ENCODE data around the gene CRYBA4.

DNA sequence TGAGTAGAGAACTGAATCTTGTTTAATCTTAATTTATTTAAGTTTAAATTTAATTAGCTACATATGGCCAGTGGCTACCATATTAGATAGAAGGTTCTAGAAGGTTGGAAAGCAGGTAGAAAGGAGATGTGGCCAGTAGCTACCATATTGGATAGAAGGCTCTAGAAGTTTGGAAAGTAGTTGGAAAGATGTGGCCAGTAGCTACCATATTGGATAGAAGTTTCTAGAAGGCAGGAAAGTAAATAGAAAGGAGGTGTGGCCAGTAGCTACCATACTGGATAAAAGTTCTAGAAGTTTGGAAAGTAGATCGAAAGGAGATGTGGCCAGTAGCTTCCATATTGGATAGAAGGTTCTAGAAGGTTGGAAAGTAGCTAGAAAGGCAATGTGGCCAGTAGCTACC is 2.2 kb downstream of the CRYBA4 start:
- TF ChIP-seq, protein P1, sequence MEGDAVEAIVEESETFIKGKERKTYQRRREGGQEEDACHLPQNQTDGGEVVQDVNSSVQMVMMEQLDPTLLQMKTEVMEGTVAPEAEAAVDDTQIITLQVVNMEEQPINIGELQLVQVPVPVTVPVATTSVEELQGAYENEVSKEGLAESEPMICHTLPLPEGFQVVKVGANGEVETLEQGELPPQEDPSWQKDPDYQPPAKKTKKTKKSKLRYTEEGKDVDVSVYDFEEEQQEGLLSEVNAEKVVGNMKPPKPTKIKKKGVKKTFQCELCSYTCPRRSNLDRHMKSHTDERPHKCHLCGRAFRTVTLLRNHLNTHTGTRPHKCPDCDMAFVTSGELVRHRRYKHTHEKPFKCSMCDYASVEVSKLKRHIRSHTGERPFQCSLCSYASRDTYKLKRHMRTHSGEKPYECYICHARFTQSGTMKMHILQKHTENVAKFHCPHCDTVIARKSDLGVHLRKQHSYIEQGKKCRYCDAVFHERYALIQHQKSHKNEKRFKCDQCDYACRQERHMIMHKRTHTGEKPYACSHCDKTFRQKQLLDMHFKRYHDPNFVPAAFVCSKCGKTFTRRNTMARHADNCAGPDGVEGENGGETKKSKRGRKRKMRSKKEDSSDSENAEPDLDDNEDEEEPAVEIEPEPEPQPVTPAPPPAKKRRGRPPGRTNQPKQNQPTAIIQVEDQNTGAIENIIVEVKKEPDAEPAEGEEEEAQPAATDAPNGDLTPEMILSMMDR (IDR thresholded peaks at IDR 0.05): no peak
- no peak for TF ChIP-seq YY1 (IDR thresholded peaks at IDR 0.05; ENCODE audit: low read depth)
